ENCODE data around the gene LRRC4B.

DNA sequence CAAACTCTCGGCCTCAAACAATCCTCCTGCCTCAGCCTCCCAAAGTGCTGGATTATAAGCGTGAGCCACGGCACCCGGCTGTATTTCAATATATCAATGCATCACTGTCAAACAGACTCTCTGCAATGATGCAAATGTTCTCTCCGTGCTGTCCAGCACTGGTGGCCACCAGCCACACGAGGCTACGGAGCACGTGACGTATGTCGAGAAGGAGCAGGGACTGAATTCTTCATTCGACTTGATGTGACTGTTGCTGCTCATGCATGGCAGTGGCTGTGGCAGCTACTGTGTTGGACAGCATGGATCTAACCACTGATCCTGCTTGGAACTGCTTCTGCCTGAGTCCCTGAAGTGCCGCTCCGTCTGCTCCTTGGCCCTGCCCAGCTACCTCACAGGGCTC is 9.8 kb downstream of the LRRC4B start:
- TF ChIP-seq POLR2A (IDR thresholded peaks at IDR 0.05) (no peak), EP300 (IDR thresholded peaks at IDR 0.05) (no peak)
- TF ChIP-seq, protein P1, sequence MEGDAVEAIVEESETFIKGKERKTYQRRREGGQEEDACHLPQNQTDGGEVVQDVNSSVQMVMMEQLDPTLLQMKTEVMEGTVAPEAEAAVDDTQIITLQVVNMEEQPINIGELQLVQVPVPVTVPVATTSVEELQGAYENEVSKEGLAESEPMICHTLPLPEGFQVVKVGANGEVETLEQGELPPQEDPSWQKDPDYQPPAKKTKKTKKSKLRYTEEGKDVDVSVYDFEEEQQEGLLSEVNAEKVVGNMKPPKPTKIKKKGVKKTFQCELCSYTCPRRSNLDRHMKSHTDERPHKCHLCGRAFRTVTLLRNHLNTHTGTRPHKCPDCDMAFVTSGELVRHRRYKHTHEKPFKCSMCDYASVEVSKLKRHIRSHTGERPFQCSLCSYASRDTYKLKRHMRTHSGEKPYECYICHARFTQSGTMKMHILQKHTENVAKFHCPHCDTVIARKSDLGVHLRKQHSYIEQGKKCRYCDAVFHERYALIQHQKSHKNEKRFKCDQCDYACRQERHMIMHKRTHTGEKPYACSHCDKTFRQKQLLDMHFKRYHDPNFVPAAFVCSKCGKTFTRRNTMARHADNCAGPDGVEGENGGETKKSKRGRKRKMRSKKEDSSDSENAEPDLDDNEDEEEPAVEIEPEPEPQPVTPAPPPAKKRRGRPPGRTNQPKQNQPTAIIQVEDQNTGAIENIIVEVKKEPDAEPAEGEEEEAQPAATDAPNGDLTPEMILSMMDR (IDR thresholded peaks at IDR 0.05), result no peak

All from upper lobe of left lung (tissue), 4 donors.